Measurements from ENCODE around the gene GRID1.
A peak's percentile ranks its signal among the peaks of the same experiment; 100 is the strongest.

GRID1 gene

DNA sequence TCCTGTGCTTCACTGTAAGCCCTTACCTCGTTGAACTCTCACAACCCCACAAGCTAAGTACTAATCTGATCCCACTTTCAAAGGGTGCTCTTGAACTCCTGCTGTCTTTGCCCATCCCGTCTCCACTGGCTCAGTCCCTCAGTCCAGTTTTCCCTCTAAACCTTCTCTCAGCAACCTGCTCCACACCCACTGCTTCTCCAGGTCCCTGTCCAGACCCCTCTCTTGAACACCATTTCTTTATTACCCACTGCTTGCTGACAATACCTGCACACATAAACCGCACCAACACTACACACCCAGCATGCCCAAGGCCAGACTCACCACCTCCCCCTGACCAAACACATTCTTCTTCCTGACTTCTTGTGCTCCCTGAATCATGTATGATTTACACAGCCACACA is 343.3 kb downstream of the GRID1 start:
- Mint-ChIP-seq H3K9me3 (no peaks in the 10 kb centered on the region), H3K4me3 (no peak overlapping the region), H3K4me1 (no peaks in the 10 kb centered on the region), H3K27ac (no peak overlapping the region), H3K27me3 (peaks cover 16% of the 10 kb centered on the region)
- DNase-seq: no peak
- ATAC-seq: no peak

DNA sequence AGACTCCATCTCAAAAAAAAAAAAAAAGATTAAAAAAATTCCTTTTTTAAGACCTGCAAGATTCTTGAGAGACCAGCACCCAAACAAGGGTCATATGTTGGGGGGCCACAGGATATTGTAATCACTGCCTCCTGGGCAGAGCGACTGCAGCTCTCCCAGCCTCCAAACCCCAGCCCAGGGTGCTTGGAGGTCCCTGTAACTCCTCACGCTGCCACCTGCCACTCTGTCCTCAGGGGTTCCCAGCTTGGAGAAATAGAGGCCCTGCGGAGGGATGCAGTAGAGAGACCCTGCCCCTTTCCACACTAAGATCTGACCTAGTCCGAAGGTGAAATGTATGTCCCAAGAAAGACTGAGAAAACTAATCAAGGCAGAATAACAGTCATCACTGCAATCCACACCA is 343.7 kb downstream of the GRID1 start:
- DNase-seq (no peak), ATAC-seq (no peak)
- Mint-ChIP-seq H3K4me1 (no peaks in the 10 kb centered on the region), H3K9me3 (no peaks in the 10 kb centered on the region), H3K27me3 (peaks cover 12% of the 10 kb centered on the region), H3K4me3 (no peak overlapping the region), H3K27ac (no peak overlapping the region)

DNA sequence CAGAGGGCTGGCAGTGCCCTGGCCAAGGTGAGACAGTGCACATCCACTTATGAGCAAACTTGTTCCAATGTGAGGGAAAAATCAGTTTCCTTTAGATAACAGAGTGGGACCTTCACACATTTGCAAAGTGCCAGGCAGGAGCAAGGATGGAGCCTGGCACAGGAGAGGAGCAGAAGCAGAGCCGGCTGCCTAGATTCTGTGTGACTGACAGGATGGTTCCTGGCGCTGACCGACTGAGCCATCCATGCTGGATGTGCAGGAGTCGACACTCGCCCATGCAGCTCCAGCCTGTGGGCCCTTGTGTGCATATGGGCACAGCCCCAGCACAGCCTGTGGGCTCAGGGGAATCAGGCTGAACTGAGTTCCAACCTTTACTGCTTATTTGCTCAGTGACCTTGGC is 346.5 kb downstream of the GRID1 start:
- H3K4me1 Mint-ChIP-seq: no peaks in the 10 kb centered on the region
- no peak for ATAC-seq
- H3K9me3 Mint-ChIP-seq: no peaks in the 10 kb centered on the region
- no peak overlapping the region for H3K27ac Mint-ChIP-seq
- peaks cover 25% of the 10 kb centered on the region for H3K27me3 Mint-ChIP-seq
- H3K4me3 Mint-ChIP-seq: no peak overlapping the region
- DNase-seq: no peak

DNA sequence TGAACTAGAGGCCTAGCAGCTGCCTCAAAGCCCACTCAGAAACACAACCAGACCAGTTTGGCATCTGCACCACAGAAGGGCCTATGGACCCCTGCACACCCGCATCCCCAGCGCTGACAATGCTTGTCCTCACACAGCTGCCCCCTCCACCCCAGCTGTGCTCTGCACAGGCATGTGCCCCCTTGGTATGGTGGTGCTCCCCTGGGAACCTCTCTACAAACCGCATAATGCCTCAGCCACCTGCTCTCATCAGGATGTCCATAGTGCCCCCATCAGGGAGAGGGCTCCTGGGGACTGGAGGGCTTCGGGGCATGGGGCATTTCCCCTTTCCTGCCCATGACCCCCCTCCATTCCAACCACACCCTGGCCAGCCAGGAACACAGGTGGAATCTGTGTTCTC is 347.5 kb downstream of the GRID1 start:
- H3K27me3 Mint-ChIP-seq: peaks cover 25% of the 10 kb centered on the region
- no peaks in the 10 kb centered on the region for H3K4me1 Mint-ChIP-seq
- DNase-seq: no peak
- no peak overlapping the region for H3K27ac Mint-ChIP-seq
- no peak overlapping the region for H3K4me3 Mint-ChIP-seq
- no peaks in the 10 kb centered on the region for H3K9me3 Mint-ChIP-seq
- no peak for ATAC-seq

DNA sequence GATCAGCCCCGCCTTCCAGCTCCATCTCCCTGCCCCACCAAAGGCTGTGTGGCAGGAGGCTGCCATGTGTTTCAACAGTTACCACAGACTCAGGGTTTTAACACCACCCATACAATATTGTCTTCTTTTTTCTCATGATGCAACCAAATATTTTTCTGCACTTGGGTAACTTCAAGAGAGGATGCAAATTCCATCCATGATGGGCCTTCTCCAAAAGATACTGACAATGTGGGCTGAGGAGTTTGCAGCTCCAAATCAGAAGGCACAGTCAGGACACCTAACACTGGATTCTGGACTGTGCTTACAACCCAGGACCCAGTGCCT is 347.9 kb downstream of the GRID1 start:
- no peaks in the 10 kb centered on the region for H3K9me3 Mint-ChIP-seq
- ATAC-seq (no peak), DNase-seq (no peak)
- H3K4me3 Mint-ChIP-seq: no peak overlapping the region
- H3K27me3 Mint-ChIP-seq: peaks cover 25% of the 10 kb centered on the region
- no peak overlapping the region for H3K27ac Mint-ChIP-seq
- no peaks in the 10 kb centered on the region for H3K4me1 Mint-ChIP-seq

DNA sequence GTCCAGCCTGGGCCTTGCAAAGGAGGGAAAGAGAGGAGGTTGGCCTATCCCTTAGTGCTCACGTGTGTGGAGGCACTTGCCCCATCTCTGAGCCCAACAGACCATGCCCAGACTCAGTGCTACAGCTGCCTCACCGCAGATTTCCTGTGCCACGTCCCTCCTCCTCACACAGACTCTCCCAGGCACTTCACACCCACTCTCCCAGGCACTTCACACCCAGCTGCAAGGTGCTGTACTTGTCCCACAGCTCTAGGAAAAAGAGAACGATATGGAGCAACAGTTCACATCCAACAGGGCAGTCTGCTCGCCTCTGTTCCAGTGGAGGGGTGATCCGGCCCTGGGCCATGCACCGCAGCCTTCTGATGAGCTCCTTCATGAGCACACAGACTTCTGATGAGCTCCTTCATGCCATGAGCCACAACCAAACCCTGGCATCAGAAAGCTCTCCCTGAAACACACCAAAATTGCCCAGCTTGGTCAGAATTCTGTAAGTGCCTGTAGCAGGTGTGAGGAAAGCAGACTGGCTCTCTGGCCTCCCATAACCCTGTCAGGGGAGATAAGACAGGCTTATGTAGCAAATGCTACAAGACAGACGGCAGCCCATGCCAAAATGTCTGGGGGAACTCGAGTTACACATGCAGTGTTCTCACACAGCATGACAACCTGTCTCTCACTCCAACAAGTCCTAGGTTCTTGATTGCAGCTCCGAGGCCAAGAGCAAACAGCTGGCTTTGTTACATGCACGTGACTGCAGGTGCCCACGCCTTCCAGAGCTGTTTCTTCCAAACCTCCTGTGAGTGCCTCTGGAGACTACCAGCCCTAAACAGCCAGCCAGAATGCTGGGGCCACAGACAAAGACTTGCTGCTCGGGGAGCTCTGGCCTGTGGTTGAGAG is 348.5 kb downstream of the GRID1 start:
- Mint-ChIP-seq H3K4me1 (no peaks in the 10 kb centered on the region), H3K4me3 (no peak overlapping the region), H3K9me3 (no peaks in the 10 kb centered on the region), H3K27me3 (peaks cover 20% of the 10 kb centered on the region), H3K27ac (no peak overlapping the region)
- ATAC-seq (peak; percentile 27), DNase-seq (no peak)

DNA sequence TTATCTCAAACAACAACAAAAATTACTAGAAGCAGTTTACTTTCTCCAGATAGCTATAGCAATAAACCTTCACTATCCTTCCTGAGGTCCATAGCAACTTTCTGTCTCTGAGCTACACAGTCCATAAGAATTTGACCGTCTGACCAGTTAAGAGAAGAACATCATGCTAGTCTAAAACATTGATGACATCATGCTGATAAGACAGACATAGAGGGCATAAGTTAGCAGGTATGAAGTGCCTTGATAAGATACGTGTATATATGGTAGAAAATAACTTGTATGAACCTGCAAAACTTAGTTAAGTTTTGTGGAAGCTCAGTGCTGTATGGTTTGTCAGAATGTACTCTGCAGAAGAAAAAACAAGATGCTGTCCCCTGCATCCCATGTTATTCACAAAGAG is 353.0 kb downstream of the GRID1 start:
- Mint-ChIP-seq H3K9me3 (no peaks in the 10 kb centered on the region), H3K27me3 (peaks cover 41% of the 10 kb centered on the region), H3K4me3 (no peak overlapping the region), H3K27ac (no peak overlapping the region), H3K4me1 (no peaks in the 10 kb centered on the region)
- ATAC-seq: no peak
- DNase-seq: no peak

DNA sequence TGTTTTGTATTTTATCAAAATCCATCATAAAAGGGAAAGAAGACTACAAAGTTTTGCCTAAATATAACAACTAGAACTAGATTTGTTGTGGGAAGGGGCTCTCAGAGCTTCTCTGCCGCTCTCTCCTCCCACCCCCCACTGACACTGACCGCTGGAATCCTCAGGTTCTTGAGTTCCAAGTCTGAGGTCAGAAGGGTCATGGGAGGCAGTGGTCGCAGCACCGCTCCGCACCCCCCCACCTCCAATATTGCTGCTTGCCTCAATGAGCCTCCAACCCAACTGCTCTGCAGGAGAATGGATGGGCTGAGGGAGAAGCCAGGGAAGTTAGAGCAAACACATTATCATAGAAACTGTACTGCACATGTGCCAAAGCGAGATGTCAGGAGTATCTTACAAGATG is 359.4 kb downstream of the GRID1 start:
- no peak for ATAC-seq
- DNase-seq: no peak
- H3K27me3 Mint-ChIP-seq: peaks cover 37% of the 10 kb centered on the region
- H3K9me3 Mint-ChIP-seq: no peaks in the 10 kb centered on the region
- H3K4me3 Mint-ChIP-seq: no peak overlapping the region
- H3K27ac Mint-ChIP-seq: no peak overlapping the region
- H3K4me1 Mint-ChIP-seq: no peaks in the 10 kb centered on the region

DNA sequence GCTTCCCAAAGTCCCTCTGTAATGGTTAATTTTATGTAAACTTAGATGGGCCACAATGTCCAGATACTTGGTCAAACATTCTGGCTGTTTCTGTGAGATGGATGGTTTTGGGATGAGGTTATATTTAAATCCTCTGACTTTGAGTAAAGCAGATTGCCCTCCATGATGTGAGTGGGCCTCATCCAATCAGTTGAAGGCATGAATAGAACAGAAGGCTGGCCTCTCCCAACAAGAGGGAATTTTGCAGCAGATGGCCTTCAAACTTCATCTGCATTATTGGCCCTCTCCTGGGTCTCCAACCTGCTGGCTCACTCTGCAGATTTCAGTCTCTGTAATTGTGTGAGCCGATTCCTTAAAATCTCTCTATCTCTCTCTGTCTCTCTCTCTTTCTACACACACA is 362.3 kb downstream of the GRID1 start:
- Mint-ChIP-seq H3K4me3 (no peak overlapping the region), H3K27me3 (peaks cover 20% of the 10 kb centered on the region), H3K4me1 (no peaks in the 10 kb centered on the region), H3K9me3 (no peaks in the 10 kb centered on the region), H3K27ac (no peak overlapping the region)
- ATAC-seq (no peak), DNase-seq (no peak)

DNA sequence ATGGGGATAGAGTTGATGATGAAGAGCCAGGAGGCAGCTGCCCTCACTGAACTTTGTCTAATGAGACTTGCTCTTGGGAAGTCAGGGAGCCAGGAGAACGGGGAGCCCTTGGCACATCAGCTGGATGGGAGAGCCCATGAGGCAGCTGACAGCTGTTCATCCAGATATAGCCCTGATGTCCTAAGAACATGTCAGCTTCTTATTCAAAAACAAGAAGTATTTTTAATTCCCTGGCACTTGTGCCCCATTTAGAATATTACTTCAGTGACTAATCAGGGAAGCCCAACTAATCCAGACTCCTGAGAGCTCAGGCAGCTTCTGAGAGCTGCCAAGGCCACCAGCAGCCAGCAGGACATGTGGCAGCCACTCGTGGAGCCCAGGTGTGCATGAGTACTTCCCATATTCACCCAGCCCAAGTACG is 363.4 kb downstream of the GRID1 start:
- Mint-ChIP-seq H3K27ac (no peak overlapping the region), H3K4me3 (no peak overlapping the region), H3K27me3 (peaks cover 21% of the 10 kb centered on the region), H3K4me1 (no peaks in the 10 kb centered on the region), H3K9me3 (no peaks in the 10 kb centered on the region)
- no peak for ATAC-seq
- DNase-seq: no peak

DNA sequence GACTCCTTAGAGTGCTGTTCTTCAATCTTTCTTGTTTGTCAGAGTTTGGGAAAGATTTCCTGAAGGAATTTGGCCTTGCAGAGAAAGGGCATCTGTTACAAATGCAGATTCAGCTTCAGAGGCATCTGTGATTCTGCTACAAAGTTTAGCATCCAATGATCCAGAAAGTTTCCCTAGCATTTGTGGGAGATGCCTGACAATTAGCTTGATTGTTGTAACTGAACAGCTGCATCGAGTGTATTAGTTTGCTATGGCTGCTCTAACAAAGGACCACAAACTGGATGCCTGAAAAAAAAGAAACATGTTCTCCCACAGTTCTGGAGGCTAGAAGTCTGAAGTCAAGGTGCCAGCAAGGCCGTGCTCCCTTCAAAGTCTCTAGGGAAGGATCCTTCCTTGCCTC is 365.1 kb downstream of the GRID1 start:
- no peaks in the 10 kb centered on the region for H3K4me1 Mint-ChIP-seq
- peaks cover 13% of the 10 kb centered on the region for H3K27me3 Mint-ChIP-seq
- H3K4me3 Mint-ChIP-seq: no peak overlapping the region
- H3K9me3 Mint-ChIP-seq: no peaks in the 10 kb centered on the region
- no peak overlapping the region for H3K27ac Mint-ChIP-seq
- no peak for DNase-seq
- ATAC-seq: no peak

DNA sequence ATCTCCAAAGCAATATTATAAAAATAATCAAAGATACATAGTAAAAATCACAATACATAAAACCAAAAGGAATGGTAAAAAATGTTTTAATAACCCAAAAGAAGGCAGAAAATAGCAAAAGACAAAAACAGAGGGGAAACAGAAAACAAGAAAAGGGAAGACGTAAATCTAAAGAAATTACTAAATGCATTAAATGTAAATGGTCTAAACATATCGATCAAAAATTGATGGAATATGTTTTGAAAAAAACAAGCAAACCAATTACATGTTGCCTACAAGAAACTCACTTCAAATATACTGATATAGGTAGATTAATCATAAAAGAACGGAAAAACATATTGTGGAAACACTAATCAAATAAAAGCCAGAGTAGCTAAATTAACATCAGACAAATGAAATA is 369.1 kb downstream of the GRID1 start:
- Mint-ChIP-seq H3K27ac (no peak overlapping the region), H3K4me3 (no peak overlapping the region), H3K9me3 (no peaks in the 10 kb centered on the region), H3K4me1 (no peaks in the 10 kb centered on the region), H3K27me3 (peaks cover 8% of the 10 kb centered on the region)
- no peak for DNase-seq
- ATAC-seq: no peak

DNA sequence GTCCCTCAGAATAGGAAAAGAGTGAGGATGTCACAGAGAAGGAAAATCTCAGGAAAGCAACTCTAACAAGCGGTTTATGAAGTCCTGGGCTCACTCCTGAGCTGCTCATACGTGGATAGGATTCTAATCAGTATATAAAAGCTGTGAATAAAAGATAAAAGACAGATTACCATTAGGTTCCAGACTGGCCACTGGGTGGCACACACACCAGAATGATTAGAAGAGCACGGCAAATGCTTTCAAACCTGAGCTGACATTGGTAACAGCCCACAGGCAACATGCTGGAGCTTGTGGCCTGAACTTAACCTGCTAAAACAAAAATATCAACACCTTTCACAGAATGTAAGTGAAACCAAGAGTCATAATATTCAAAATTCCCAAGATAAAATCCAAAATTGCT is 370.8 kb downstream of the GRID1 start:
- H3K9me3 Mint-ChIP-seq: no peaks in the 10 kb centered on the region
- peak; percentile 50 for ATAC-seq
- DNase-seq: no peak
- no peak overlapping the region for H3K27ac Mint-ChIP-seq
- H3K4me3 Mint-ChIP-seq: no peak overlapping the region
- peaks cover 8% of the 10 kb centered on the region for H3K27me3 Mint-ChIP-seq
- no peaks in the 10 kb centered on the region for H3K4me1 Mint-ChIP-seq

DNA sequence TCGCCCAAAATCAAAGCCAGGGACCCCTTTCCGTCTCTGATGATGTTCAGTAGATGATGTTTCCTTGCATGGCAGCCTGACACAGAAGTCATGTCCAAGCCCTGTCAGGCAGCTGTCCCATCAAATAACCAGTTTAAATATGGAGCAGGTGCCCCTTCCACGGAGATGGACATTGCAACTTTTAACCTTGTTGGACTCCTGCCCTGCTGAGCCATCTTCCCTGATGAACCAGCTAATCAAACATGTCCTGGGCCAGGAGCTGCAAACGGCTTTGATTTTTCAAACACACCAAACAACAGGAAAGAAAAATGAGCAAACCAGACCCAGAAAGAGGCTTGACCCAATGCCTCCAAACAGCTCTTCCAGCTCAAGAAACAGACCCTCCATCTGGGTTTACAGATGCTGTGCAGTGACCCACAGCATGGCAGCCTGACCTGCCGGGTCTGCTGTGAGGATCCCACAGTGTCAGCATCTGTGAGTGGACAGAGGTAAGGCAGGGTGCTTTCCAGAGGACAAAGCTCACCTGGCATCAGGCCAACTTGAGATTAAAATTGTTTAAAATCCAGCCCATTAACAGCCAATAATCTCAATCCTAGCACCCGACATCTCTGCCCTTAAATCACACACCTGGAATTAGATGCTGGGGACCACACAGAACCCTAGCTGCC is 372.6 kb downstream of the GRID1 start:
- no peaks in the 10 kb centered on the region for H3K4me1 Mint-ChIP-seq
- DNase-seq (no peak), ATAC-seq (no peak)
- H3K27ac Mint-ChIP-seq: no peak overlapping the region
- H3K4me3 Mint-ChIP-seq: no peak overlapping the region
- no peaks in the 10 kb centered on the region for H3K9me3 Mint-ChIP-seq
- H3K27me3 Mint-ChIP-seq: peaks cover 8% of the 10 kb centered on the region

DNA sequence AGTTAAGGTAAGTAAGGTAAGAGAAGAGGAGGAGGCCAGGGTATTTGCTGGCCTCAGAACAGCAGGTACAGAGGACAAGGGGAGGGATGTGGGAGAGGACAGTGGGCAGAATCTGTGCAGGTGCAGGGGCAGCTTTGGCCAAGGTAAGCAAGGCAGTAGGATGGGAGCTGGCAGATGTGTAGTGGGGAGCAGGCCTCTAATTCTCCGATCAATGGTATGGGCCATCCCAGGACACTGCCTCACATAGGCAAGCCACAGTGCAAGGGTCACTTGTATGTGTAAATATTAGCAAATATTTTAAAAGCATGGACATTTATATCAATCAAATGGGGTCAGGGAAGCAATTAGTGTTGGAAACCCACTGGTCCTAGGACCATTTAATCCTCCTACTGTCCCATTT is 373.5 kb downstream of the GRID1 start:
- Mint-ChIP-seq H3K4me3 (no peak overlapping the region), H3K27me3 (peaks cover 9% of the 10 kb centered on the region), H3K27ac (no peak overlapping the region), H3K4me1 (no peaks in the 10 kb centered on the region), H3K9me3 (no peaks in the 10 kb centered on the region)
- DNase-seq: no peak
- ATAC-seq: no peak

DNA sequence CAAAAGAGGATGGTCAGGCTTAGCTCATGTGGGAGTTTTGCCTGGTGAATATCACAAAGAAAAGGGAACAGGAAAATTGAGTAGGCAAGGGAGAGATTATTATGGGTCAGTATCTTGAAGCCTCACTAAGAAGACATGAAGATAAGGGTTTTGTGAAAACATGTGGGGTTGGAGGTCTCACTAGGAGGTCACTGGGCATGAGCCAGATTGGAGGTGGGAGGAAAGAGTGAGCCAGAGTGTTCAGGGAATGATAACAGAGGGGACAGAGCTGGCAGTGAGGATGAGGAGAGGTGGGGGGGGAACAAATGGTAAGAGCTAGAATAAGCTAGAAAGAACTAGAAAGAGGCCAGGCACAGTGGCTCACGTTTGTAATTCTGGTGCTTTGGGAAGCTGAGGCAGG is 374.3 kb downstream of the GRID1 start:
- Mint-ChIP-seq H3K9me3 (no peaks in the 10 kb centered on the region), H3K27me3 (peaks cover 17% of the 10 kb centered on the region), H3K4me1 (no peaks in the 10 kb centered on the region), H3K27ac (no peak overlapping the region), H3K4me3 (no peak overlapping the region)
- DNase-seq: no peak
- ATAC-seq: no peak

DNA sequence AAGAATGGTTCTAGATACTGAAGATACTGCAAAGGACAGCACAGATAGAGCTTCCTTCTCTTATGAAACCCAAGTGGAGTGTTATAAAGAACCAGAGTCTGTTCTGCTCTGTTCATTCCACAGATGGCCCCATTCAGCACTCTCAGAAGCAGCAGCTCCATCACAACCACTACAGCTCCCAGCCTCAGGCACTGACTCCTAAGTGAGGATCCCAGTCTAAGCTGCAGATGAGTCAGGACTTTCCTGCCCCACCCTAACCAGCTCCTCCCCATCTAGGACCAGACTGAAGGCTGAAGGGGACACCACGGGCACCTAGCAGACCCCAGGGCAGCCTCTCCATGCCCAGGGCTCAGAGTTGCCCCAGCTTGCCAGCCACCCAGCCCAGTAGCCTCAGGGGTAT is 379.8 kb downstream of the GRID1 start:
- DNase-seq: no peak
- H3K9me3 Mint-ChIP-seq: no peaks in the 10 kb centered on the region

More for the DNA sequence above, 379.8 kb downstream of the GRID1 start:
- Mint-ChIP-seq H3K4me3 (no peak overlapping the region), H3K27ac (peak overlapping the region in 1 of 2 donors; percentile 20), H3K4me1 (no peaks in the 10 kb centered on the region), H3K27me3 (peaks cover 26% of the 10 kb centered on the region)
- peak; percentile 25 for ATAC-seq
